ENCODE results near the gene STON2.
A peak's percentile ranks its signal among the peaks of the same experiment; 100 is the strongest.

The STON2 gene

GRCh38 chr14:81331229-81332021 is 68.7 kb downstream of the STON2 start:
- no peak for DNase-seq (ENCODE audit: low spot score)

GRCh38 chr14:81330619-81331122 is 69.5 kb downstream of the STON2 start:
- no peak for DNase-seq (ENCODE audit: low spot score)

- no peak for DNase-seq (ENCODE audit: low spot score)
Measured at GRCh38 chr14:81329640-81330381, 70.3 kb downstream of the STON2 start.

- DNase-seq (ENCODE audit: low spot score), result no peak
Measured at GRCh38 chr14:81326451-81326850, 73.7 kb downstream of the STON2 start.

GRCh38 chr14:81324011-81324410 is 76.1 kb downstream of the STON2 start:
- no peak for DNase-seq (ENCODE audit: low spot score)

GRCh38 chr14:81323093-81323492 is 77.0 kb downstream of the STON2 start:
- no peak for DNase-seq (ENCODE audit: low spot score)

GRCh38 chr14:81319946-81320345 is 80.2 kb downstream of the STON2 start:
- no peak for DNase-seq (ENCODE audit: low spot score)

GRCh38 chr14:81319314-81319713 is 80.8 kb downstream of the STON2 start:
- no peak for DNase-seq (ENCODE audit: low spot score)

GRCh38 chr14:81315341-81315740 is 84.8 kb downstream of the STON2 start:
- no peak for DNase-seq (ENCODE audit: low spot score)

- DNase-seq (ENCODE audit: low spot score), result no peak
Measured at GRCh38 chr14:81314443-81315175, 85.5 kb downstream of the STON2 start.

GRCh38 chr14:81313775-81314429 is 86.2 kb downstream of the STON2 start:
- peak; percentile 36 for DNase-seq (ENCODE audit: low spot score)

- no peak for DNase-seq (ENCODE audit: low spot score)
Measured at GRCh38 chr14:81313200-81313599, 86.9 kb downstream of the STON2 start.

GRCh38 chr14:81312289-81312876 is 87.7 kb downstream of the STON2 start:
- no peak for DNase-seq (ENCODE audit: low spot score)

- no peak for DNase-seq (ENCODE audit: low spot score)
Measured at GRCh38 chr14:81311778-81312177, 88.3 kb downstream of the STON2 start.

- DNase-seq (ENCODE audit: low spot score), result no peak
Measured at GRCh38 chr14:81311141-81311540, 89.0 kb downstream of the STON2 start.

- no peak for DNase-seq (ENCODE audit: low spot score)
Measured at GRCh38 chr14:81310606-81311005, 89.5 kb downstream of the STON2 start.

- DNase-seq (ENCODE audit: low spot score), result no peak
Measured at GRCh38 chr14:81309511-81309910, 90.6 kb downstream of the STON2 start.

GRCh38 chr14:81305743-81306142 is 94.4 kb downstream of the STON2 start:
- no peak for DNase-seq (ENCODE audit: low spot score)

GRCh38 chr14:81305065-81305464 is 95.1 kb downstream of the STON2 start:
- DNase-seq (ENCODE audit: low spot score), result no peak

GRCh38 chr14:81303258-81303935 is 96.7 kb downstream of the STON2 start:
- no peak for DNase-seq (ENCODE audit: low spot score)

- no peak for DNase-seq (ENCODE audit: low spot score)
Measured at GRCh38 chr14:81302638-81303037, 97.5 kb downstream of the STON2 start.

All from AG08395 (cell line).